Lung (tissue), 12 donors: ENCODE measurements around the gene CAMK1D. TPM values are rescaled to one million over a fixed set of nuclear protein-coding genes. Genes with fewer than 3 reads are reported as not detected.
A peak's percentile ranks its signal among the peaks of the same experiment; 100 is the strongest.

Experiments used
- ATAC-seq: fragments of 200-7000 bp; cut with Tn5 transposase; one replicate; pipeline ENCODE4 v1.9.1; 2020; ENCODE audit warnings: moderate number of reproducible peaks; ENCODE audit not compliant: insufficient read depth, low FRiP score
- DNase-seq, 3 donors: peaks; one replicate each; pipeline ENCODE4 v3.0.0-alpha.2; 2013 to 2017
- H3K27ac ChIP-seq, 2 donors: one replicate each; pipeline ENCODE4 v1.5.1; 2013; ENCODE audit warnings: mild to moderate bottlenecking in 2 of 2, moderate library complexity in 2 of 2, control low read depth in 1 of 2, inconsistent platforms in 1 of 2, low read depth in 1 of 2, low read length in 1 of 2
- H3K27me3 ChIP-seq, 3 donors: one replicate each; pipeline ENCODE4 v1.5.1; 2013; ENCODE audit warnings: low read length in 2 of 3; ENCODE audit not compliant: control insufficient read depth in 3 of 3, insufficient read depth in 3 of 3
- H3K36me3 ChIP-seq, 4 donors: one replicate each; pipeline ENCODE4 v1.5.1; 2013; ENCODE audit warnings: low read length in 4 of 4, mild to moderate bottlenecking in 1 of 4, moderate library complexity in 1 of 4; ENCODE audit not compliant: control insufficient read depth in 4 of 4, insufficient read depth in 4 of 4
- H3K4me1 ChIP-seq, 5 donors: one replicate each; pipeline ENCODE4 v1.5.1; 2013; ENCODE audit warnings: low read length in 5 of 5, mild to moderate bottlenecking in 2 of 5, moderate library complexity in 1 of 5; ENCODE audit not compliant: control insufficient read depth in 5 of 5, insufficient read depth in 5 of 5
- H3K4me3 ChIP-seq: one replicate; pipeline ENCODE4 v1.5.1; 2013; ENCODE audit warnings: mild to moderate bottlenecking, control low read depth, moderate library complexity
- H3K9ac ChIP-seq, 2 donors: one replicate each; pipeline ENCODE4 v1.5.1; 2013; ENCODE audit warnings: low read length in 2 of 2, control low read depth in 1 of 2; ENCODE audit not compliant: insufficient read depth in 1 of 2
- H3K9me3 ChIP-seq, 4 donors: one replicate each; pipeline ENCODE4 v1.5.1; 2013; ENCODE audit warnings: low read length in 3 of 4, mild to moderate bottlenecking in 1 of 4, moderate library complexity in 1 of 4; ENCODE audit not compliant: control insufficient read depth in 4 of 4, insufficient read depth in 3 of 4
- CTCF ChIP-seq: IDR thresholded peaks from 2 replicates; pipeline ENCODE4 v1.5.1; 2012; ENCODE audit warnings: mild to moderate bottlenecking; ENCODE audit errors: control extremely low read depth, extremely low read depth
- WGBS, 2 donors: extraction: QIAGEN DNeasy Blood & Tissue Kit; methylation state at CpG; one replicate each; pipeline ENCODE4 v1.1.7; 2013; 5-methylcytosine and 5-hydroxymethylcytosine counted together
- polyA plus RNA-seq, 2 donors: library from polyadenylated mRNA; stranded (reverse); fragments of 200-250 nt; gene quantifications; one replicate each; pipeline ENCODE4 v1.2.1, GENCODE V29; 2013
- total RNA-seq, 2 donors: library from RNA; depleted of rRNA in 1 of 2; stranded (reverse); fragments of >200 nt in 1 of 2; gene quantifications; one replicate each; pipeline ENCODE4 v1.2.1, GENCODE V29; 2014 to 2021
- donor health status: control.
- donor health status: control.
- donor health status: Bipolar disorder and iron deficiency.
- donor health status: healthy.
- donor health status: DM: yes; HTN: yes; CAD: no.

CAMK1D gene
- total and polyA plus RNA-seq, 4 donors, result 3.2 to 37.4 (median 7.0) TPM

- Histone ChIP-seq H3K9me3 (no peaks in the 10 kb centered on the region), H3K4me1 (peaks cover 0 to 29% (median 10%) of the 10 kb centered on the region in 5 donors), H3K9ac (no peak overlapping the region), H3K4me3 (no peak overlapping the region), H3K36me3 (no peaks in the 10 kb centered on the region), H3K27ac (no peak overlapping the region), H3K27me3 (no peaks in the 10 kb centered on the region)
- WGBS, 2 donors, result 77 to 83% methylated on average over 13 of the region's 13 CpGs
- ATAC-seq, result no peak
- peak; percentile 46 to 63 (median 61) for DNase-seq
- TF ChIP-seq CTCF, result no peak
Measured at GRCh38 chr10:12841826-12842225, 492.5 kb downstream of the CAMK1D start.

DNA sequence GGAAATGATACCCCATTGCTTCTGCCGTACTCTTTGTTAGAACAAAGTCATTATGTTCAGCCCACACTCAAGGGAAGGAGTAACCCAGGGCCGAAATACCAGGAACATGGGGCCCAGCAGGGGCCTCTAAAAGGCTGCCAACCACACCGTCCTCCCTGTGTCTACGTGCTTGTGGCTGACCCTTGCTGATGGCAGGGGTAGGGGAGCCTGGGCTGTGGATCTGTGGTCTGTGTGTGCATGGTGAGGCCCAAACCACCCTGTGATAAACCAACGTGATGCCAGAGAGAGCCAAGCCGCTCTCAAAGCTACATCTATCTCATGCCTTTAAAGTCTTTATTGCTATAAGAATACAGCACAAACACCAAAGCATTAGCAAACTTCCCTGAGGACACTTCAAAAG is 493.0 kb downstream of the CAMK1D start:
- H3K36me3 ChIP-seq, result no peaks in the 10 kb centered on the region
- ATAC-seq (no peak), DNase-seq (peak in 1 of 3 donors; percentile 31)
- no peaks in the 10 kb centered on the region for H3K9me3 ChIP-seq
- H3K27ac ChIP-seq, result no peak overlapping the region
- no peak for TF ChIP-seq CTCF
- H3K4me3 ChIP-seq, result no peak overlapping the region
- 86 to 87% methylated on average over 6 of the region's 6 CpGs for WGBS, 2 donors
- H3K27me3 ChIP-seq, result no peaks in the 10 kb centered on the region
- H3K9ac ChIP-seq, result no peak overlapping the region
- H3K4me1 ChIP-seq, result peaks cover 0 to 29% (median 10%) of the 10 kb centered on the region in 5 donors

GRCh38 chr10:12843296-12843945 is 494.1 kb downstream of the CAMK1D start:
- TF ChIP-seq CTCF, result no peak
- Histone ChIP-seq H3K9ac (no peak overlapping the region), H3K4me1 (peaks cover 0 to 29% (median 10%) of the 10 kb centered on the region in 5 donors), H3K36me3 (no peaks in the 10 kb centered on the region), H3K4me3 (no peak overlapping the region), H3K27me3 (no peaks in the 10 kb centered on the region), H3K9me3 (no peaks in the 10 kb centered on the region), H3K27ac (no peak overlapping the region)
- ATAC-seq (no peak), DNase-seq (no peak)
- 91 to 92% methylated on average over 12 of the region's 12 CpGs for WGBS, 2 donors
